NCI-H345 treated with DMSO at 0.1 percent for 48 hours (cell line): ENCODE results near the gene LRIT2.

Experiments used
- DNase-seq: peaks from one replicate; lab custom pipeline; 2025; ENCODE audit not compliant: unreplicated experiment; lab: John Stamatoyannopoulos, UW

LRIT2 gene

GRCh38 chr10:84225427-84226173 is at the start of gene LRIT2:
TSS of gene LRIT2 (minus strand) at chr10:84225544. CDS start at chr10:84225520, 24 bp downstream.
- DNase-seq = no peak

- peak; percentile 69 for DNase-seq
Measured at GRCh38 chr10:84270708-84271107, 45.4 kb upstream of the LRIT2 start.

- DNase-seq = no peak
Measured at GRCh38 chr10:84269773-84270172, 44.4 kb upstream of the LRIT2 start.

- DNase-seq = no peak
Measured at GRCh38 chr10:84269162-84269561, 43.8 kb upstream of the LRIT2 start.

- peak; percentile 16 for DNase-seq
Measured at GRCh38 chr10:84267503-84268126, 42.3 kb upstream of the LRIT2 start.

- peak; percentile 20 for DNase-seq
Measured at GRCh38 chr10:84265418-84265817, 40.1 kb upstream of the LRIT2 start.

- peak; percentile 38 for DNase-seq
Measured at GRCh38 chr10:84264611-84265141, 39.3 kb upstream of the LRIT2 start.

GRCh38 chr10:84263716-84264115 is 38.4 kb upstream of the LRIT2 start:
- no peak for DNase-seq

GRCh38 chr10:84262190-84262956 is 37.0 kb upstream of the LRIT2 start:
- no peak for DNase-seq

GRCh38 chr10:84261236-84261915 is 36.0 kb upstream of the LRIT2 start:
- DNase-seq = no peak

- no peak for DNase-seq
Measured at GRCh38 chr10:84258034-84258695, 32.8 kb upstream of the LRIT2 start.

- DNase-seq = no peak
Measured at GRCh38 chr10:84257343-84258020, 32.1 kb upstream of the LRIT2 start.

- DNase-seq = no peak
Measured at GRCh38 chr10:84256510-84257342, 31.4 kb upstream of the LRIT2 start.

GRCh38 chr10:84254552-84255478 is 29.5 kb upstream of the LRIT2 start:
- DNase-seq = no peak

- DNase-seq = no peak
Measured at GRCh38 chr10:84248794-84249193, 23.4 kb upstream of the LRIT2 start.

- DNase-seq = no peak
Measured at GRCh38 chr10:84247496-84247895, 22.2 kb upstream of the LRIT2 start.

- DNase-seq = no peak
Measured at GRCh38 chr10:84244651-84245270, 19.4 kb upstream of the LRIT2 start, which contains the start of gene RGR. TSS of gene RGR (plus strand) at chr10:84245053. CDS start at chr10:84245091, 38 bp downstream.
